Endometrial microvascular endothelial cells (primary cell): ENCODE results near the gene ADAM11. TPM values are rescaled to one million over a fixed set of nuclear protein-coding genes. Genes with fewer than 3 reads are reported as not detected.
"Not testable (repeated sequence)": the region's sequence is repeated elsewhere in the genome, so short reads cannot be mapped to it uniquely, and the experiment has no call there.

Experiments
- in situ Hi-C: cut with HindIII; loops from 2 replicates; pipeline ENCODE4 v1.10.0; 2017; ENCODE audit warnings: low sequenced_read_pairs, low pct_unique_long_range_greater_than_20kb; ENCODE audit errors: inconsistent ontology term
- total RNA-seq: library from RNA; depleted of rRNA; stranded (reverse); fragments of >200 nt; gene quantifications from one replicate; pipeline ENCODE4 v1.2.3, GENCODE V29; 2015; ENCODE audit errors: inconsistent ontology term

The ADAM11 gene, protein sequence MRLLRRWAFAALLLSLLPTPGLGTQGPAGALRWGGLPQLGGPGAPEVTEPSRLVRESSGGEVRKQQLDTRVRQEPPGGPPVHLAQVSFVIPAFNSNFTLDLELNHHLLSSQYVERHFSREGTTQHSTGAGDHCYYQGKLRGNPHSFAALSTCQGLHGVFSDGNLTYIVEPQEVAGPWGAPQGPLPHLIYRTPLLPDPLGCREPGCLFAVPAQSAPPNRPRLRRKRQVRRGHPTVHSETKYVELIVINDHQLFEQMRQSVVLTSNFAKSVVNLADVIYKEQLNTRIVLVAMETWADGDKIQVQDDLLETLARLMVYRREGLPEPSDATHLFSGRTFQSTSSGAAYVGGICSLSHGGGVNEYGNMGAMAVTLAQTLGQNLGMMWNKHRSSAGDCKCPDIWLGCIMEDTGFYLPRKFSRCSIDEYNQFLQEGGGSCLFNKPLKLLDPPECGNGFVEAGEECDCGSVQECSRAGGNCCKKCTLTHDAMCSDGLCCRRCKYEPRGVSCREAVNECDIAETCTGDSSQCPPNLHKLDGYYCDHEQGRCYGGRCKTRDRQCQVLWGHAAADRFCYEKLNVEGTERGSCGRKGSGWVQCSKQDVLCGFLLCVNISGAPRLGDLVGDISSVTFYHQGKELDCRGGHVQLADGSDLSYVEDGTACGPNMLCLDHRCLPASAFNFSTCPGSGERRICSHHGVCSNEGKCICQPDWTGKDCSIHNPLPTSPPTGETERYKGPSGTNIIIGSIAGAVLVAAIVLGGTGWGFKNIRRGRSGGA
- total RNA-seq = 0.19 TPM

DNA sequence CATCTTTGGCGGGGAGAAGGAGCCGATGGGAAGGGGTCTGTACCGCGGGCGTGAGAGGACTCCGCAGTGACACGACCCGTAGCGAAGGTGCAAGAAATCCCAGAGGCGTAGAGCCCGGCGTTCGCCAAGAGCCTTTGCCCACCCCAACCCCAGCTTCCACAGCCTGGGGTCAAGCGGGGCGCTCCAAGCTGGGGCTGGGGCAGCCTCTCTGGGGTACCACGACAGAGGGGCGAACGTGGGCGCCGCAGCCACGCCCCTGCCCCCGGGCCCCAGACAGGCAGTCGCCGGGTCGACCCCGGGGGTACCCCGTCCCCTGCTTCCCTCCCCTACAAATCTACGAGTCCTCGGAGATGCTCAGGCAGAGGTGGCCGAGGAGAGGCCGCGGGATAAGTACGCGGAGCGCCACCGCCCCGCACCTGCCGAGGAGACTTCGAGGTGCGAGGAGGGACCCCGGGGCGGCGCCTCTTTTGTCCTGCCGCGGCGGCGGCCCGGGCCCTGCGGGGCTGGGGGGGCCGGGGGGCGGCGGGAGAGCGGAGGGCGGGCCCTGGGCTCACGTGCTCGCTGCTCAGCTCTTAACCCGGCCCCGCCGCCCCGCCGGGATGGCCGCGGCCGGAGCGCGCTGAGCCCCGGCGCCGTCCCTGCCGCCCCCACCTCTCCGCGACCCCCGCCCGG, at the start of gene ADAM11:
Gene ADAM11, plus strand, starts transcription at position 575 of the 672 bp plus-strand sequence. CDS start 212 bp downstream, outside the sequence.
- in situ Hi-C loops = no loop called here

GRCh38 chr17:44719444-44719843, 39.3 kb upstream of the ADAM11 start:
- in situ Hi-C loops = no loop called here

- in situ Hi-C loops = no loop called here
These were observed 36.5 kb upstream of the ADAM11 start for GRCh38 chr17:44722254-44722653.

DNA sequence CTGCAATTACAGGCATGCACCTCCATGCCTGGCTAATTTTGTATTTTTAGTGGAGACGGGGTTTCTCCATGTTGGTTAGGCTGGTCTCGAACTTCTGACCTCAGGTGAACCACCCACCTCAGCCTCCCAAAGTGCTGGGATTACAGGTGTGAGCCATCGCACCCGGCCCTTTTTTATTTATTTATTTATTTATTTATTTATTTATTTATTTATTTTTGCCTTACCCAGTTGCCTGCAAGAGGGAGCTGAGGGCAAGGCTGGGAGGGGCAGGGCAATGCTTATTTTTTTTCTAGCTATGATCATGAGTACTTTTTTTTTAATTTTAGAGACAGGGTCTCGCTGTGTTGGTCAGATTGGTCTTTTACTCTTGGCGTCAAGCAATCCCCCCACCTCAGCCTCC, 32.7 kb upstream of the ADAM11 start:
- in situ Hi-C loops = not testable (repeated sequence)

GRCh38 chr17:44733753-44734152, 25.0 kb upstream of the ADAM11 start:
- in situ Hi-C loops = no loop called here

- in situ Hi-C loops = no loop called here
These were observed 24.5 kb upstream of the ADAM11 start for GRCh38 chr17:44734272-44734671.

GRCh38 chr17:44736551-44737240, 22.1 kb upstream of the ADAM11 start:
- in situ Hi-C loops = no loop called here

DNA sequence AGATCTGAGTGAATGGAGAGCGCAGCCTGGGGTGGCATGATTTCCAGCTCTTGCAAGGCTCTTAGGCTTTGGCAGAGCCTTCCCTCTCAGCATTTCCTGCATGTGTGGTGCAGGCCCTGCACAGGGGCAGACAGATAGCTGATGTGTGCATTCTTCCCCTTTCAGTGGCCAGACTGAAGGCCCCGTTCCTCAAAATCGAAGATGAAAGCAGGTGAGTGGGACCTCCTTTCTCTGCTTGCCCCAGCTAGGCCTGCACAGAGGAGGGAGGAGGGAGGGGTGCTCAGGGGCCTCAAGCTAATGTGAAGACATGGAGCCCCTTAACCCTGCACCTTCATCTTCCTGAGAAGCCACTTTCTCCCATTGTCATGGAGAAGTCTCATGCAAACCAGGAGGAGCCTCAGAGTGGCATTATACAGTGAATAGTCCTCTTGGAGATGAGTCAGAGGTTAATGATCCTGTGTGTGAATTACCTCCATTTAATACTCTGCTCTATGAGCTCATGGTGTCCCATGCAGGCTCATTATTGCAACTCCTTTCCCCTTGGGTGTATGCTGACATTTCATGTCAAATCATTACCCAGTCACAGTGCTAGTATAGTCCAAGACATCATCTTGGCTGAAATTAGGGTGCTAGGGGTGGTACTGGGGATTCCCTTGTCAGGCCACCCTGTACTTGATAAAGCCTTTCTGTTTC, 20.4 kb upstream of the ADAM11 start:
- in situ Hi-C loops = no loop called here

DNA sequence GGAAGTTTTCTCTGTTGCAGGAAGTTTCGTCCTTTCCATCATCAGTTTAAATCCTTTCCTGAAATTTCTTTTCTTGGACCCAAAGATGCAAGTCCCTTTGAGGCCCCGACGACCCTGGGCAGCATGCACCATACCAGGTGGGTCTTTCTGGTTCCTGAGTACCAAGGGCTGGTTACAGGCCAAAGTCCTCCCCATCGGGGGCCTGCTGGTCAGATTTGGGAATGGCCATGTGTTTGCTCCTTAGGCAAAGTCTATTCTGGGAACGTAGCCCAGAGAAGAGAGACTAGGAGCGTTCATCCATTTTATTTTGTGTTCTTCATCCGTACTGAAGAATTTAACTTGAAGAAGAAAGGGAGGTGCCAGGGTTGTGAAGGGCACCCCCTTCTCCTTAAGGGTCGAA, 17.5 kb upstream of the ADAM11 start:
- in situ Hi-C loops = no loop called here

- in situ Hi-C loops = no loop called here
These were observed 13.5 kb upstream of the ADAM11 start for GRCh38 chr17:44745301-44745700.

GRCh38 chr17:44745738-44746137, 13.1 kb upstream of the ADAM11 start:
- in situ Hi-C loops = not testable (repeated sequence)

- in situ Hi-C loops = no loop called here
These were observed 11.2 kb upstream of the ADAM11 start for GRCh38 chr17:44747566-44747965.

DNA sequence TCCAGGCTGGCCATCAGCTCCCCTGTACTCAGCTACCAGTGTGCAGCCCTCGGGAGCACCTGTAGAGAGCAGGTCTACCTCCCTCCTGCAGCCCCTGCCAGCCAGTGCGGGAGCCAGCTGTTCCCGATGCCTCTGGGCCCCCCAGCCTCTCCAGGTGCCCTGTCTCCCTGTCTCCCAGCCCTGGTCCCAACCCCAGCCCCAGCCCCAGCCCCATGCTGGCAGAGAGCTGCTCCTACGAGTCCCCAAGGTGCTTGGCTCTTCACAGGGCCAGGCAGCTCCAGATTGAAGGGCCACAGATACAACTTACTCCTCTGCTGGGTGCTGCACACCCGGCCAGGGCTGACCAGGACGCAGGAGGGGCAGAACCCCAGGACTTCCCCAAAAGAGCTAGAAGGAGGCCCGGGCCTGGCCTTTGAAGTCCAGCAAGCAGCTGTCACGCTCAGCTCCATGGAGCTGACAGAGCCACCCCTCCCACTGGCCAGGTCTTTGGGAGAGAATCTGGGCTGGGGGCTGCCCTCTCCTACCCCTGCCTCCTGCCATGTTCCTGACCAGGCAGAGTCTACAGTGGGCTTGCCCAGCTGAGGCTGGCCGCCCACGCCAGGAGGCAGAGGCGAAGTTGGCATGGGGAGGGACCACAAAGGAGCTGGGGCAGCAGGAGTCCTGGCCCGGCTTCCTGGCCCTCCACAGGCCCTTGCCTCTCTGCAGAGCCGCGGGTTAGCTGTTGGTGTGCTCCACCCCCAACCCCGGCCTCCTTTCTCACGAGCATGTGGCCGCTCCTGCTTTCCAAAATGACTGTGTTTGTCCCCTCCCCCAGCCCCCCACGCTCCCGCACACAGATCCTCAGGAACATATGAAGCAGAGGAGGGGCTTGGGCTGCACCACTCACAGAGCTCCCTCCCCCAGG, 9.5 kb upstream of the ADAM11 start:
- in situ Hi-C loops = no loop called here

GRCh38 chr17:44749980-44750318, 8.8 kb upstream of the ADAM11 start:
- in situ Hi-C loops = no loop called here

- in situ Hi-C loops = no loop called here
These were observed 7.5 kb upstream of the ADAM11 start for GRCh38 chr17:44751331-44751730.

GRCh38 chr17:44751806-44752205, 7.0 kb upstream of the ADAM11 start:
- in situ Hi-C loops = no loop called here

GRCh38 chr17:44752953-44753861, 5.6 kb upstream of the ADAM11 start:
- in situ Hi-C loops = no loop called here
